Mesenteric fat pad (tissue), 1 donor: ENCODE measurements around the gene PARVB. TPM values are rescaled to one million over a fixed set of nuclear protein-coding genes. Genes with fewer than 3 reads are reported as not detected.
"Not testable (repeated sequence)": the region's sequence is repeated elsewhere in the genome, so short reads cannot be mapped to it uniquely, and the experiment has no call there.

Experiments used
- DNase-seq: peaks from one replicate; pipeline ENCODE4 v3.0.0-alpha.2; 2020; ENCODE audit warnings: low spot score
- total RNA-seq: library from RNA; stranded (reverse); fragmentation: NEBNext Ultra II Directional; extraction: Animal tissue kit (Norgen Biotek cat#: 25700); gene quantifications from one replicate; pipeline ENCODE4 v1.2.1, GENCODE V29; 2021
- donor health status: DM: yes; HTN: yes; CAD: no.

Gene PARVB
- total RNA-seq, 1 donor from 2014 or later: 76.2 TPM

DNA sequence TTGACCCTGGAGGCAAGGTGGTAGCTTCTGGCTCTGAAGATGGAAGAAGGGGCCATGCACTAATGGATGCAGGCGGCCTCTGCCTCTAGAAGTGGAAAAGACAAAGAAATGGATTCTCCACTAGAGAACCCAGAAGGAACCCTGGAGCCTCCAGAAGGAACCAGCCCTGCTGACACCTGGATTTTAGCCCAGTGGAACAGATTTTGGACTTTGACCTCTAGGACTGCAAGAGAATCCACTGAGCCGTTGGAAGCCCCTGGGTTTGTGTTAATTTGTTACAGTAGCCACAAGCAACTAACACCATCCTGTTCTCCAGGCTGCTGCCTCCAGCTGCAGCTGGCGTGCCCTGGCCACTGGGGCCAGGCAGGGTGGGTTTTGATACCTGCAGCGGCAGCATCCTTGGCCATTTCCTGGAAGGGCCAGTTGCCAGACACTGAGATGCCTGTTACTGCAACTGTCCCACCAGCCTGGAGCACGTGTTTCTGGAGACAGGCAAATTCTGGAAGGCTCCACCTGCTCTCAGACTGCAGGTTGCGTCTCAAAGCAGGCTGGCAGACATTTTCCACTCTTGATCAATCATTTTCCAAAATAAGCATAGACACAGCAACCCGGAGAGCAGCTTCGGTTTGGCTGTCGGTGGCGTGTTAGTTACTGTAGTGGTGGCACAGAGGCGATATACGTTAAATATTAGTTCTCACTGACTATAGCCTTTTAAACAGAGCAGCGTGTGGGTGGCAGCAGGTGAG is 79.8 kb downstream of the PARVB start:
- no peak for DNase-seq

DNA sequence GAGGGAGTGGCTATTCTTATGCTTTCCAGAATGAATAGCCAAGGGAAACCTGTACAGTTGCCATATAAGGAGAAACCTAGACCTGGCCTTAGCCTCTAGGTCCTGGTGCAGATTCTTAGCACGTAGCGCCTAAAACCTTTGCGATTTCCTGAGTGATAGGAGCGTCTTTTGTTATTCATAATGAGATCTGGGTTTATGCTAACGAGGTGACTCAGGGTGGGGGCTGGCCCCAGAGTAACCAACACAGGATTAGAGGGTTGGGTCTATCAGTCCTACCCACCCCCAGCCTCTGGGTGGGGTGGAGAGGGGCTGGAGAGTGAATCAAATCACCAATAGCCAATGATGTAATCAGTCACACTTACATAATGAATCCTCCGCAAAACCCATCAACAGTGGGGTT is 83.2 kb downstream of the PARVB start:
- DNase-seq: no peak

DNA sequence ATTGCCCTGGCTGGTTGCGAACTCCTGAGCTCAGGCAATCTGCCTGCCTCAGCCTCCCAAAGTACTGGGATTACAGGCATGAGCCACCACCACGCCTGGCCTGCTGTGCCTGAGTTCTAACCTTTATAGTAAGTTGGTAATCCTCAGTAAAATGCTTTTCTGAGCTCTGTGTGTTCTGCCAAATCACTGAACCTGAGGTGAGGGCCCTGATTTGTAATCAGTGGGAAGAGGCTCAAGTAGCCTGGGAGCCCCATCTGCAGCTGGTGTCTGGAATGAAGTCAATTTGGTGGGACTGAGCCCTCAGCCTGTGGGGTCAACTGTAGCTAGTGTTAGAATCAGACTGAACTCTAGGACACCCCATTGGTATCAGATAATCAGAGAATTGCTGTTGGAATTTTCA is 84.0 kb downstream of the PARVB start:
- DNase-seq: no peak

- no peak for DNase-seq
Measured at GRCh38 chr22:44108806-44109385, 84.8 kb downstream of the PARVB start.

DNA sequence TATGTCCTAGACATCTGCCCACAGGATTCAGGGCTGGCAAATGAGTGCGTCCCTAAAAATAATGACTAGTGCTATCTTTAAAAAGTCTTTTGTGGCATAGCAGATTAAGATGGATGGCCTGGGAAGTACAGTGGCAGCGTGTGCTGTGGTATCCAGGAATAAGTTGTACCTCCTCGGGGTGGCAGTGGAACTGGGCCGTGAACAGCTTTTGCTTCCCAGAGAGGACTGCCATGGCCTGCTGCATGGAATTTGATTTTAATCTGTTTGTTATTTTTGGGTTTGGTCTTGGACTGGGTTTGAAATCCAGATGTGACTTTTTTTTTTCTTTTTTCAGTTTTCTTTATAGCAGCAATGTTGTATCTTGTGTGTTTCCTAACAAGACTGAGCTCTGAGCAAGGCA is 85.3 kb downstream of the PARVB start:
- DNase-seq: no peak

- not testable (repeated sequence) for DNase-seq
Measured at GRCh38 chr22:44110656-44111055, 86.6 kb downstream of the PARVB start.

DNA sequence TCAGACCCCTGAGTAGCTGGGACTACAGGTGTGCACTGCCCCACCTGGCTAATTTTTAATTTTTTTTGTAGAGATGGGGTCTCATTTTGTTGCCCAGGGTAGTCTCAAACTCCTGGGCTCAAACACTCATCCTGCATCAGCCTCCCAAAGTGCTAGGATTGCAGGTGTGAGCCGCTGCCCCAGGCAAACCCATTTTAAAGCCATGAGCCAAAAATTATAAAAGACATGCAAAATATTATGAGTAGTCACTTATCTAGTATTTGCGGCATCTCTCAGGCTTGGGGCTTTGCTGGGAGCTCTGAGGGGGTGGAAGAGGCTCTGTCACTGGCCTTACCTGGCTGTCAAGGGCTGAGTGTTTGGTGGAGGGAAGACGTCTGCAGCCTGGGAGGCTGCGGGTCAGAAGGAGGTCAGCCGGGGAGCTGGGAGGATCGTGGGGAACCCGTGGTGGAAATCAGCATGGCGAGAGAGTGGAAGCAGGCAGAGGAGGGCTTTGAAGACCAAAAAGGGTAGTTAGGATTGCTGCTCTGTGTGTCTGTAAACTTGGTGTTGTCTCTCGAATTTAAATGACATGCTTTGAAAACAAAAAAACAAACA is 87.6 kb downstream of the PARVB start:
- no peak for DNase-seq

DNA sequence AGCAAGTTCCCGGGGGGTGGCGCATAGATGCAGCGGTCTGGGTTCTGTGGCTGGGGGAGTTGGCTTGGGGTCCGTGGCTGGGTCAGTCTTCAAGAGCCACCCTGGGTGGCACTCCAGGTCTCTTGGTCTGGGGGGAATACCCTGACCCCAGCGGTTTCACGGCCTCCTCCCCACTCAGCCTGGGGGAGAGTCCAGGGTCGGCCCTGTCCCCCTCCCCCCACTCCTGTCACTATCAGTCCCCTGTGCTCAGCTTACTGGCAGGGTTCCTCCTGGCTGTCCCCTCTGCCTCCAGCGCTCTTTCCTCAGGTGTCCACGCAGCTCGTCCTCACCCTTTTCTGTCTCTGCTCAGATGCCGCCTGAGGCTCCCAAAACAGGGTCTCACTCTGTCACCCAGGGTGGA is 88.1 kb downstream of the PARVB start:
- no peak for DNase-seq

DNA sequence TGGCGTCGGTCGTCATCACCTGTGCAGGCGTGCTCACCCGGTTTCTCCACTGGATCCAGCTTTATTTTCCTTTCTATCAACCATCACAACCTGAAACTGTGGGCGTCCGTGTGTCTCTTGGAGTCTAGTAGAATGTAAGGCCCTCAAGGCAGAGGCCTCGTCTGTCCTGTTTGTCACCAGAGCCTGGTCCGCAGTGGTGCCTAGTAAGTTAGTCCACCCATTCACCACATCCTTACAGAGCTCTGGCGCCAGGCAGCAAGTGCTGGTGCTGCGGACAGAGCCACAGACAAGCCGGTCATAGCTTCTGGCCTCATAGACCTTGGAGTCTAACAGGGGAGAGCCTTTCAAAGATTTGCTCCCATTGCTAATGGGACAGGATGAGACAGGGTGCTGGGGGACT is 92.2 kb downstream of the PARVB start:
- DNase-seq: no peak

- no peak for DNase-seq
Measured at GRCh38 chr22:44116755-44117684, 92.9 kb downstream of the PARVB start.

DNA sequence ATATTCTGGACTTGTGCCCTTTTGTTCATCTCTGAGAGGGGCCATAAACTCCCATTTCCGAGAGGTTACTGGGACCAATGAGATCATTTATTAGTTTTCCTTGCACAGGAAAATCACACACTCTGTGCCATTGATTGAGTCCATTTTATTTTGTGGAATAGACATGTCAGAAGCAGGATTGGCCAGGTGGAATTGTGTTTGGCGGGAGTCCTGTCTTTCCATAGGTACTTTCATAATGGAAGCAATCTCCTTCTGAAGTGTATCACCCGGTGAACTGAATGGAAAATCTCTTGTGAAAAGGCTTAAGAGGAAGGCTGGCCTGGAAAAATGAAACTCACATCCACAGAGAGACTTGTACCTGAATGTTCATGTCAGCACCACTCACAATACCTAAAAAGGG is 93.6 kb downstream of the PARVB start:
- no peak for DNase-seq

GRCh38 chr22:44118645-44119315 is 94.7 kb downstream of the PARVB start:
- DNase-seq: no peak

DNA sequence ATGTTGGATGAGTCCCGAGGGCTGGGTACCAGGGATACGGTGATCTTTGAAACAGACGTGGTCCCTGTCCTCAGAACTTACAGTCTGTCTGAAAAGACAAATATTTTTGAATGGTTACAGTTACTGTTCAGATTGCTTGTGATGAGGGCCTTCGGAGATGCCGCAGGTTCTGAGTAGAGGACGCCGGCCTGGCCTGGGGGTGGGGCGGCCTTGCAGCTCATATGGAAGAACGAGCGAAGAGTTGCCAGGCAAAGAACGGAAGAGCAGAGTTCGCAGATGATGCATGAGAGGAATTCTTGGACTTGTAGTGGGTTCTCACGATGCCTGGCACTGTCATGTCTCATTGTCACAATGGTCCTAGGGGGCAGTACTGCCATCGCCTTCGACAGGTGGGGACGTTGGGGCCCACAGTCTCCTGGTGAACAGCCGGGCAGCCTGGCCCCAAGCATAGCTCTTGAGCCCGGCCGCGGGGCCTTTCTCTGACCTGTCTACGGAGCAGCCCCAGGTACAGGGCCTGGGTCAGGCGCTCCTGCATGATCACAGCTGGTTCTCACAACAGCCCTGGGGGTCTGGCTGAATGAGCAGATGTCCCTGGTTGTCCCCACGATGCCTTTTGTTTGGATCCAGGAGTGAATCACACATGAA is 95.7 kb downstream of the PARVB start:
- no peak for DNase-seq

GRCh38 chr22:44120314-44120704 is 96.2 kb downstream of the PARVB start:
- DNase-seq: no peak

GRCh38 chr22:44125421-44125820 is 101.3 kb downstream of the PARVB start:
- DNase-seq: no peak

DNA sequence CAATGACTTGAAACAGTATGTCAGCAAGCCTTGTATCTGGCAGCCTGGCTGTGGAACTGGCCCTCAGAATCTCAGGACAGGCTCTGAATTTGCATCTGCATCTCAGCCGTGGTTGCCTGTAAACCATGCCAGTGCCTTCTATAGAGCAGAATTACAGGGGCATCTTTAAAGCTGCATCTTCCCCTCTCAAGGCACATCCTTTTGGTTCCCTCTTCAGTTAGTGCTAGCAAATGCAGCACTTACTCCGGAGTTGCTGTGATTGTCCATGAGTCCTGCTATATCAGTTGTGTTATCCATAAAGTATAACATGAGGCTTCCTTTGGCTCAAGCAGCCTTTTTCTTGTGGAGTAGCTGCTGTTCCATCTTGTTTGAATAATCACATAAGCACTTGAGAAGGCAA is 102.7 kb downstream of the PARVB start:
- no peak for DNase-seq

GRCh38 chr22:44127356-44127755 is 103.3 kb downstream of the PARVB start:
- no peak for DNase-seq

GRCh38 chr22:44128958-44129618 is 105.0 kb downstream of the PARVB start:
- DNase-seq: no peak

GRCh38 chr22:44129619-44129976 is 105.5 kb downstream of the PARVB start:
- DNase-seq: no peak

DNA sequence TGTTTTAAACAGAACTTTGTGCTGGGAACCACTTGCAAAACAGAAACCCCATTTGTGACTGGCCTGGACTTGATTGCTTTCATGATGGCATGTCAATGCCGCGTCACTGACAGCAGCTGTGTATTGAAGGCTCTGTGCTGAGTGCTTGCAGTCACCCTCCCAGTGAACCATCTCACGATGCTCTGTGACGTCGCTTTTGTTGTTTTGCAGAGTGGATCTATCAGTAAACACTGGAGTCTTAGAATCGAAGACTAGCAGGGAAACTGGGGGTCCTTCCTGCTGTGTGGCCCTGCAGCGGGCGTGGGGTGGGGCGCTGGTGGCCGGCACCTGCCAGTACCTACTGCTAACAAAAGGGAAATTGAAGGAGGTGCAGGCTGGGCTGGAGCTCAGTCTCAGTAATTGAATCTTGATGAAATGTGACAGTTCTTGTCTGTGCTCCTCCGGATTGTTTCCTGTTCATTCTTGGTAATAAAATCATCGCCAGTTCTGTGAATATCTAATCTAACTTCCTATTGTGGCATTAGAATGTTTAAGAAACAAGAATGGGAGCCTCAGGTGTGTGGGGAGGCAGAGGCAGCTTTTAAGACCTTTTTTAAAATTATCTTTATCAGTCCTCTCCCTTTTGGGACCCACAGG is 106.1 kb downstream of the PARVB start:
- no peak for DNase-seq
